HTR-8/SVneo (cell line): Measurements from ENCODE around the gene IGFBPL1.

Experiments used
- DNase-seq: peaks from one replicate; pipeline ENCODE4 v3.0.0; 2011; ENCODE audit warnings: low spot score, mixed read lengths; ENCODE audit not compliant: insufficient read length
- FAIRE-seq: peaks from 2 replicates; lab custom pipeline; 2011; peaks lifted over from hg19 to GRCh38; lab: Jason Lieb, UNC

Gene IGFBPL1

DNA sequence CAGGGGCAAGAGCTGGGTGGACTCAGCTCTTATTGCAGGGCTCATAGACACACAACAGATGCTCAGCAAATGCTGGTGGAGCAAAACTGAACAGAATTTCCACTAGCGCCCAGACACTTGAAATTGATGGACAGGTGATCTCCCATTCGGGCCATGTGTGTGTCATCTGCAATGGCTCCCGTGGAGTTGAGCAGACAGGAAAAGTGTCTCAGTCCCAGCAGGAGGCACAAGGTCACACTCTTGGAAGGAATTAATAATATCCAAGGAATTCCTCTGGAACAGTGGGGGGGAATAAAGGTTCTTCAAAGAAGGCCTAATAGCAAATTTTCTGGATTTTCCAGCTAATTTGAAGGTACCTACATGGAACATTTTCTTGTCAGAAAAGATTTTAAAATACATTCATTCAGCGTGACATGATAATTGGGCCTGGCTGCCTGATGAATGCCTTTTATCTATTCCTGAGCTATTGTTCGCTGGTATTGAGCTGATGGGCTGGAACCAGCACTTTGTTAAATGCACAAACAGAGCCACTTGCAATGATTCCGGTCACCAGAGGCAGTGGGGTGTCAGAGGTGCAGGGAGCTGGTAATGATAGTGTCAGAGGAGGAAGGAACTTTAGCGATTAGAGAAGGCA is 63.3 kb downstream of the IGFBPL1 start:
- FAIRE-seq: no peak
- no peak for DNase-seq

DNA sequence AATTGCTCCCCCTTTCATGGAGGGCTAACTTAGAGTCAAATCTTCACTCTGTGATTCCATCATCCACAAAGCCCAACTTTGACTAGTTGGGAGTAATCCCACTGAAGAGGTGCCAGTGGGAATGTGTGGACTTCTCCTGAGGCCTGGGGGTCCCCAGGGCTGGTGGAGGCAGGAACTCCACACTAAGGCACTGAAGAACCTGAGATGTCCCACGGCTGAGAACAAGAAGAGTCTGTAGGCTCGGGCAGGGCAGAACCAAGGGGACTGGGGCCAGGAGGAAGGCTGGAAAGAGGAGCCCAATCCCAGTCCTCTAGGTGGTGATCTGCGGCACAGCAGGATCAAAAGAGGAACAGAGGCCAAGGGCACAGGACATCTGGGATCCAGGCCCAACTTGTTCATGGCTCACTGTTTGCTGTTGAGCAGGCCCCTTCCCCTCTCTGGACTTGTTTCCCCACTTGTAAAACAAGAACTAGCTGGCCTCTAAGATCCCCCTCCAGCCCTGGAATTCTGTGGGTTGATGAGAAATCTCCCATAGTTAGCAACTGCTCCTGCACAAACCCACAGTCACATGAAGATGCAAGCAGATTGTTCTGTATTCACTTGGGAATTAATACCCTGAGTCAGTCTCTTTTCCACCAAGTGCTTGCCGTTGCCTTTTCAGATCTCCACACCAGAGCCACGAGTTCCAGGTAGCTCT is 64.4 kb downstream of the IGFBPL1 start:
- FAIRE-seq (no peak), DNase-seq (no peak)

DNA sequence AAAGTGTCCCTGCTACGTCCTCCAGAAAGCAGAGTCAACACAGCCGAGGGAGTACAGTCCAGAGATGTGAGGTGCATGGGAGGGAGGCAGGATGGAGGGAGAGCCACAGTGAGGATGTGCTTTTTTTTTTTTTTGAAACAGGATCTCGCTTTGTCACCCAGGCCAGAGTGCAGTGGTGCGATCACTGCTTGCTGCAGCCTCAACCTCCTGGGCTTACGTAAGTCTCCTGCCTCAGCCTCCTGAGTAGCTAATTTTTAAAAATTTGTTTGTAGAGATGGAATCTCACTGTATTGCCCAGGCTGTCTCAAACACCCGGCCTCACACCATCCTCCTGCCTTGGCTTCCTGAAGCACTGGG is 65.0 kb downstream of the IGFBPL1 start:
- DNase-seq (no peak), FAIRE-seq (no peak)

DNA sequence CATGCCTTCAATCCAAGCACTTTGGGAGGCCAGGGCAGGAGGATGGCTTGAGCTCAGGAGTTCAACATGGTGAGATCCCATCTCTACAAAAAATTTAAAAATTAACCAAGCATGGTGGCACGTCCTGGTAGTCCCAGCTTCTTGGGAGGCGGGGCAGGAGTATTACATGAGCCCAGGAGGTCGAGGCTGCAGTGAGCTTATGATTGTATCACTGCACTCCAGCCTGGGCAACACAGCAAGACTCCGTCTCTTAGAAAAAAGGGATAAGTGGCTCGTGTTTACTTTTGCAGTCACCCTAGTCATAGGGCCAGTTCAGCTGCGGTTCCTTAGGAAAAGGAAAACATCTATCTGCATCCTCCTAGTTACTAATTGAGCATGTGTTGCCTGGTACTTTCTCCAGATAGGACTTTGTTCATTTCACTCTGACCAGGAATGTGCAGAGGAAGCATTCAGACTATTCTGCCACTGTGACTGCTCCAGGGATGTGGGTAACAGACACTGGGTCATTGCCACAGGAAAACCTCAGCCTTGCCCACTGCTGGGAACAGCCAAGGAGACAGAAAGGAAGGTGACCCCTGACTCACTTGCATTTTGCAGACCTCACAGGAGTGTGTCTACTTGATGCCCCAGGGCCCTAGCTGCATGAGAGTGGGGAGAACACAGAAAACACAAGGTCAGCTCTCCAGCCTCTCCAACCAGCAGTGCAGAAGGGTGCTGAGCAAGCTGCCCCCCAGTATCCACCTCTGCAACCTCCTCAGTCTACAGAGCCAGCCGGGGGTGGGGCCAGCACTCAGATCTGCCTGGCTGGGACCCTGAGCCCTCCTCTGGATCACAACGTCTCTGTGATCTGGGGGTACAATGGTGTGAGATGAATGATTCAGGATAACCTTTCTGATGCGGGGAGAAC is 65.6 kb downstream of the IGFBPL1 start:
- FAIRE-seq (no peak), DNase-seq (no peak)

DNA sequence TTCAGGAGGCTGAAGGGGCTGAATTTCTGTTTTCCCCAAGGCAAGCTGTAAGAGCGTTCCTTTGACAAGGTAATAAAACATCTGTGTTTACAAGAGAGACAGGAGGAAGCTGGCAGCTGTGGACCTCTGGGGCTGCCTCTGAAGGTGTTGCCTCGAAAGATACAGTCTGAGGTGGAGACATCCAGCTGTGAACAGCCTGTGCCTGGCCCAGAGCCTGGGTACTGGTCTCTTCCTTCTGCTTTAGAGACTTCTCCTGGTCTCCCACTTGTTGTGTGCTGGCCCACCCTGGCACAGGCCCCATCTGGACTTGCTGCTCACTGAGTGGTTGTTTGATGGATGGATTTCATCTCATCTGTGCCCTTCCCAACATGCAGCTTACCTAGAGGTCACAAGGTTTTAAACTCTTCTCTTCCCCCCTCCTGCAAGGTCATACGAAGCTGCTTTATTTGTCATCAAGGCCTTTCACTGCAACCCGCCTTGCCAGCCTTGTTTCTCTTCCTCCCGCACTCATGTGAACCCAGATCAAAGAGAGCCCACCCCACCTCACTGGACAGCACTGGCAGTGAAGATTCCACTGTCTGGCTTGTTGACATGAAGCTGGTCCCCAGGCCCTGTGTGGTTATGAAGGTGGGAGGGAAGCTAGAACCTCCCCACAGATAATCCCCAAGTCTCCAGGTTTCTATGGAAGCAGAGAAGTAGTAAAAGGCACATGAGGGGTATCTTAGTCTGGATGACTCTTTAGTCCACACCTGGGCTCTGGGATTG is 66.7 kb downstream of the IGFBPL1 start:
- no peak for DNase-seq
- no peak for FAIRE-seq

DNA sequence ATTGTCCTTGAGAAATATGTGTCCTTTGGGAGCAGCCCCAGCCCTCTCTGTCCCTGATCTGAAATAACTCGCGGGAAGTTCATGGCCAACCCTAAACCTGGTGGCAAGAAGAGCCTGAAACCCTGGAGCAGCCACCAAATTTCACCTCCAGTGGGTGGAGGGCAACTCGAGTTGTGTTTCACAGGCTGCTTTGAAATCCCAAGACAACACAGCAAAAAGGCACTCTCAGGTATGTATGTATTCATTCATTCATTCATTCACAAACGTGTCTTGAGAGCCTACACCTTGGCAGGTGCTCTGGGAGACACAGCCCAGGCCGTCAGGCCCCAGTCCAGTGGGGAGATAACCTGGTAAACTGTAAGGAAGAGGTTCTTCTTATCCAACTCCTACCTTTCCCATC is 67.4 kb downstream of the IGFBPL1 start:
- DNase-seq (no peak), FAIRE-seq (no peak)
